Stimulated activated CD4-positive, alpha-beta T cell treated with anti-CD3 and anti-CD28 coated beads, Interleukin-15, amount 100 ng/mL, for 48 hours (primary cell): ENCODE measurements around the gene ABLIM2.

ENCODE experiments used
- DNase-seq, 2 donors: peaks; one replicate each; pipeline ENCODE4 v3.0.0-alpha.2; 2020; ENCODE audit warnings: low read depth in 2 of 2

The ABLIM2 gene

GRCh38 chr4:8158710-8159536, at the start of gene ABLIM2:
ABLIM2 (minus strand) TSS chr4:8158813; CDS start chr4:8158689, 124 bp downstream.
- peak; percentile 96 to 97 for DNase-seq

GRCh38 chr4:8207314-8207713, 48.7 kb upstream of the ABLIM2 start:
- DNase-seq: no peak

GRCh38 chr4:8205749-8206611, 47.4 kb upstream of the ABLIM2 start:
- no peak for DNase-seq

DNA sequence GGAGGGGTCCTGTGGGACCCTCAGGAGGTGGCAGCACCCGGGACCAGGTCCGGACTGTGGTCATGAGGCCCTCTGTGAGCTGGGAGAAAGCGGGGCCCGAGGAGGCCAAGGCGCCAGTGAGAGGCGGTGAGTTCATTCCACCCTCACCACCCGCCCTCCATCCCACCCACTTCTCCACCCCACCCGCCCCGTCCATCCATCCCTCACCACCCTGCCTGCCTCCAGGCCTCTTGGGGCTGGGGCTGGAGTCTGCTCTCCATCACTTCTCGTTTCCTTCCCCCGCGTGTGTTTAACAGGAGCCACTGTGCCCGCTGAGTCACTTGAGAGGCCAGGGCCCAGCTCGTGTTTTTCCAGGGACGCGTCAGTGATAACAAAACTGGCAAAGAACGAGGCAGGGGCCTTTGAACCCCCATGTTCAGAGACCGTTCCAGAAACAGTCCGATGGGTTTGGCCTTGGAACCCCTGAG, 46.7 kb upstream of the ABLIM2 start:
- DNase-seq: no peak

GRCh38 chr4:8204576-8205227, 46.1 kb upstream of the ABLIM2 start:
- DNase-seq: no peak

DNA sequence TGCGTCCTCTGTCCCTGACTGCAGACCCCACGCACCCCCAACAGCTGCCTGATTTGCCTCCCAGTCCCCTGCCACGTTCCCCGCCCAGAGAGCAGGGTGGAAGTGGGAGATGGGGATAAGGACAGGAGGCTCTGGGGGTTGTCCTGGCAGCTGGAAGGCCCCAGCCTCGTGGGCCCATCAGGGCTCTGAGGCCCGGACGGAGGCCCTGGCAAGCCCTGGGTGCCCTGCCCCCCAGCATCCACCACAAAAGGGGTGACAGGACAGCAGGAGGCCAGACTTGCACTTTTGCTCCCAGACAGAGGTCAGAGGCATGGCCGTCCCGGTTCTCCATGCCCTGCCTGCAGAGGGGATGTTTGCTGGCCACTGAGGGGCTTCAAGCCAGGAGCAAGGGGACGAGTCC, 45.2 kb upstream of the ABLIM2 start:
- DNase-seq: no peak

GRCh38 chr4:8203052-8203401, 44.4 kb upstream of the ABLIM2 start:
- DNase-seq: no peak

DNA sequence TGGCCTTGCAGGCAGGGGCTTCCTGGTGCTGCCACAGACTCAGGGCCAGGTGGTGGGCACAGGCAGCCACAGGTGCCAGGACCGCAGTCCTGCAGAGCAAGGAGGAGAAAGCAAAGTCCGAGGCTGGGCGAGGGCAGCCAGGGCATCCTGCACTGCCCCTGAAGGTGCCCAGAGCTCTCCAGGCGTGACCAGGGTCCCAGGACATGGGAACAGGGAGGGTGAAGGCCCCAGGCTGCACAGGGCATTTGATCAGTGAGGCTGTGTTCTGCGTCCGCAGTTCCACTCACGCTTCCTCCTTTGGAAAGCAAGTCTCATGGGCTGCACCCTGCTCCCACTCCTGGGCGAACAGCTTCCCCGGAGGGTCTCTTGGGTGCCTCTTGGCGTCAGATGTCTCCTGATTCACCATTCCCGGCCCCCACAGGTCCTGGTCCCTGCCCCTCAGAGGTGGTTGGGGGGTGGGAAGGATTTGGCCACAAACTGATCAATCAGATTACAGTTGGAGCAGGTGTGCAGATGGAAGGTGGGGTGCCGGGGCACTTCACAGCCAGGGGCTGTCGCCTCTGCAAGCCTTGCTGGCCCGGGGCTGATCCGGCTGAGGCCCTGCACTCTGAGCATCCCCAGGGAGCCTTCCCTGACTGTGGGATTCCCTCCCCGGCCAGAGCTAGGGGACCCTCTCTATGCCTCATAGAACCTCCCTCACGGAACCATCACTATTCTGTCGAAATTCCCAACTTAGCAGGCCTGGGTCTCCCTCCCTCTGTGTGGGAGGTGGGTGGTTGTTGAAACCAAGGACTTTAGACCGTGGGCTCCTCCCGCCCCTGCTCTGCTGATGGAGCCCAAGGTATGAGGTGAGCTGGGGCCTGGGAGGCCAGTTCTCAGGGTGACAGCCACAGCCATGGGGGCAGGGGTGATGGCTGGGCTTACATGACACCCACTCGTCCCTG, 43.8 kb upstream of the ABLIM2 start:
- no peak for DNase-seq

GRCh38 chr4:8201321-8201781, 42.7 kb upstream of the ABLIM2 start:
- DNase-seq: peak in 1 of 2 donors; percentile 43

DNA sequence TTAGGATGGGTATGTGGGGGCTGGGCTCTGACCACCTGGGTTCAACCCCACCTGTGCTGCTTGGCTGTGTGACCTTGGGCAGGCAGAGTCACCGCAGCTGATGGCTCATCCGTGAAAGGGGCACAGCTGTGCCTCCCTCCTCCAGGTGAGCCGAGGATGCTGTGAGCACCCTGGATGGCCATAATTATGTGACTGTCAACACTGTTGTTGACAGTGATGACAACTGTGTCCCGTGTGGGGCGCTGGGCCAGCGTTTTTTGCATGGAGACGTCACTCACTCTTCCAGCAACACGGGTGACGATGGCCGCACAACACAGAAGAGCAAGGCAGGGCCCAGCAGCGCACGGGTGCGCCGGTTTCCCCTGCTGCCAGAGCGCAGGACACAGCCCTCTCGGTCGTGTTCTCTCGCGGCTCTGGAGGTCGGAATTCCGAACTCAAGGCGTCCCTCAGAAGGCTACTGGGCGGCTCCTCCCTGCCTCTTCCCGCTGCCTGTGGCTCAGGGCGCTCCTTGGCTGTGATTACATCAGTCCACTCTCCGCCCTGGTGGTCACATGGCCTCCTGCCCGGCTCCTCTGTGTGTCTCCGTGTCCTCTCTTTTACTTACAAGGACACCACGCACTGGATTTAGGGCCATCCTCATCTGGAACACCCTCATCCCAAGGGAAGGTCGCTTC, 41.8 kb upstream of the ABLIM2 start:
- no peak for DNase-seq

- DNase-seq: no peak
Observed at GRCh38 chr4:8199594-8200301, 41.1 kb upstream of the ABLIM2 start.

GRCh38 chr4:8198906-8199593, 40.4 kb upstream of the ABLIM2 start, which contains the start of gene SH3TC1:
SH3TC1 (plus strand) TSS chr4:8199290; CDS start chr4:8205195, 5,905 bp downstream.
- DNase-seq: peak in 1 of 2 donors; percentile 42

- no peak for DNase-seq
Observed at GRCh38 chr4:8198206-8198905, 39.7 kb upstream of the ABLIM2 start.

DNA sequence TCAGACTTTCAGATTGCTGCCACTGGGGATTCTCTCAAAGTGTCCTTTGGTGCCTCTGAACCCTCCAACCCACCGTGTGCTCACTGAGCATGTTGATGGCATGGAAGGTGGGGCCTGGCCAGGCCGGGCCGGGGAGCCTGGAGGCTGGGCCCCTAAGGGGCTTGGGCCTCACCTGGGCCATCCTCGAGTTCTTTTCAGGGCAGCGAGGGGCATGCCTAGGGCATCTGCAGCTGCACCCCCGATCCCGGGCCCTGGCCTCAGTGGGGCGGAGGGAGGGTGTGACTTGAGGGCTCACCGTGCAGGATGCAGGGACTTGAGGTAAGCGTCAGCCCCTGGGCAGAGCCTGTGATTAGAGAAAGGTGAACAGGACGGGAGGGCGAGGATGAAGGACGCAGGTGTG, 38.9 kb upstream of the ABLIM2 start:
- DNase-seq: no peak

DNA sequence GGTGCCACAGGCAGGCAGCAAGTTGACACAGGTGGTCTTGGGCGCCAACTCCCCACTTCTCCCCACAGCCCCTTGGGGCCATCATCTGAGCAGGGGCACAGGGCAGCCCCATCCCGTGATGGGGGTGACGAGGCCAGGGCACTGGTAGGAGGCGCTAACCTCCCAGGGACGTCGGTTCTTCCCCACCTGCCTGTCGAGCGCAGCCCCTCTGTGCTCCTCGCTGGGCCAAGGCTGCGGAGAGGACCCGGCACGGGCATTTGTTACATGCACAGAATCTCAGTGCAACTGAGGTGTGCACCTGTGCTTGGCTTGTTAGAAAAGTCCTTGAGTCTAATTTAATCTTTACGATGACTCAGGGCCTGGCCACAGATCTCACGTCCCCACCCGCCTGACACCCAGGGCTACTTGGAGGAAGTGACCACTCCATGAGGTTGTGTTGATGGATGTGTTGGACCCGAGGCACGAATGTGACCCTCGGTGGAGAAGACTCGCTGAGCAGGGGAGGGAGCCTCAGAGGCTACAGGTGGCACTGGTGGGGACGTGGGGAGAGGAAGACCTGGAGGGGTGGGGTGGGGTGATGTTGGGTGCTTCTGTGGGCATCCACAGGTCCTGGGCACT, 37.3 kb upstream of the ABLIM2 start:
- no peak for DNase-seq

DNA sequence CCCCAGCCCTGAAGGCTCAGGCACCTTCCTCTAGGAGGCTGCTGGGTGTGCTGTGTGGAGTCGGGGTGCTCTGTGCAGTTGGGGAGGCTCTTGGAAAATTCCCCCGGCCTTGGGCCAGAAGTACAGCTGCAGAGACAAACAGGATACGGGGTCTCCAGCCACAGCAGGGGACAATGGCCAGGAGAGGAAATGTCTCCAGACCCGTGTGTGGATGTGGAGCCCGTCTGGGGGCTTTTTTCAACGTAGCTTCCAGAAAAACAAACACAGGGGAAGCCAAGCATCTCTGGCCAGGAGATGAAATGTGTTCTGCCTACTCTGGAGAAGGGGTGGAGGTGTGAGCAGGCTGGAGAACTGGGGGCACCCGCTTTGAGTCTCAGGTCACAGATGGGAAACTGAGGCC, 36.8 kb upstream of the ABLIM2 start:
- DNase-seq: no peak

DNA sequence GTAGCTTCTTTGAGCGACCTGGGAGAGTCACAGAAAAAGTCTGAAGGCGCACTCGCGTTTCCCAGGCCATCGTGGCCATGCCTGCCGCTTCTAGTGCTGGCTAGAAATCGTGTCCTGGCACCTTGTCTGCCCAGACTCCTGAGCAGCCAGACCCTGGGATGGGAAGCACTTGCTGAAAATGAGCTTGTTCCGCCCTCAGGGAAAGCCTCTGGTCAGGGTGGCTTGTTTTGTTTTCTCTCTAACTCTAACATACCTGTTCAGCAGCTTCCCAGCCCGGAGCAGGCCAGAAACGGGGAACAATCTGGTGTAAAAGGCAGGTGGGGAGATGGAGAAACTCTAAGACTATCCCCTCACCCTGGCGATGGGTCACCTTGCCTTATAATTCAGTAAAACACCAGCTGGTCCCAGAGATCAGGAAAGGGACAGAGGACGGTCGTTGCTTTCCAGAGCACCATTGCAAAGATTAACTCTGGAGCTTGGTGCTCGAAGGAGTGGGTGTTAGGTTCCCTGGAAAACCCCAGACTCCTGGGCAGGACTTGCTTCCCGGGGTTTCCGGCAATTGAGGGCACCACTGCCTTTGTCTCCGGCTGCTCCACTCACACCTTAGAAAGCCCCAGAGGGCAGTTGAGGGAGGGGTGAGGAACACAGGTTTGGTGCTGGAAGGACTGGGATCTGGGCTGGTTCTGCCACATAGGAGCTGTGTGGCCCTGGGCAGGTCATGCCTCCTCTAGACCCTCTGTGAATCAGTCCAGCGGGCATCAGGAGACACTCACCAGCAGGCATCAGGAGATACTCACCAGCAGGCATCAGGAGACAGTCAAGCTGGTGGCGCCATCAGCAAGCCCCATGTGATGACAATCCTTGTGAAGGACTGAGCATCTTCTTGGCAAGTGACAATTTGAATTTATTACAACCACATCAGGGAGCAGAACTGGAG, 36.0 kb upstream of the ABLIM2 start:
- no peak for DNase-seq
